Neuronal stem cell (in vitro differentiated cells): ENCODE measurements around the gene ZNF385C.

Experiments
- DNase-seq: peaks from one replicate; pipeline ENCODE4 v3.0.0-alpha.2; 2013; ENCODE audit warnings: low spot score
- H2AFZ ChIP-seq: one replicate; pipeline ENCODE4 v1.6.1; 2013; ENCODE audit warnings: mild to moderate bottlenecking, low read length, inconsistent platforms
- H2AK5ac ChIP-seq: 2 replicates; pipeline ENCODE4 v1.6.1; 2013; ENCODE audit warnings: low read depth, mild to moderate bottlenecking, inconsistent platforms, low read length, moderate library complexity, mixed read lengths
- H2BK120ac ChIP-seq: 2 replicates; pipeline ENCODE4 v1.6.1; 2013; ENCODE audit warnings: low read depth, mild to moderate bottlenecking, inconsistent platforms, low read length, moderate library complexity, mixed read lengths
- H2BK12ac ChIP-seq: one replicate; pipeline ENCODE4 v1.6.1; 2013; ENCODE audit warnings: low read length, inconsistent platforms
- H2BK15ac ChIP-seq: 2 replicates; pipeline ENCODE4 v1.6.1; 2013; ENCODE audit warnings: mild to moderate bottlenecking, low read length, inconsistent platforms, mixed read lengths
- H2BK5ac ChIP-seq: one replicate; pipeline ENCODE4 v1.6.1; 2013; ENCODE audit warnings: inconsistent platforms, mild to moderate bottlenecking, low read length, moderate library complexity
- H3K14ac ChIP-seq: one replicate; pipeline ENCODE4 v1.6.1; 2013; ENCODE audit warnings: low read length, inconsistent platforms
- H3K18ac ChIP-seq: 2 replicates; pipeline ENCODE4 v1.6.1; 2013; ENCODE audit warnings: low read length, inconsistent platforms
- H3K23ac ChIP-seq: 2 replicates; pipeline ENCODE4 v1.6.1; 2013; ENCODE audit warnings: low read depth, mild to moderate bottlenecking, mixed read lengths, low read length, inconsistent platforms; ENCODE audit not compliant: poor library complexity
- H3K27ac ChIP-seq: replicated peaks from 3 replicates; pipeline ENCODE4 v1.5.1; 2013; ENCODE audit warnings: low read length, inconsistent platforms
- H3K27me3 ChIP-seq, 3 experiments: 2 replicates each; pipeline ENCODE4 v1.6.1; 2013; ENCODE audit warnings: low read length in 3 of 3, mild to moderate bottlenecking in 2 of 3, inconsistent platforms in 1 of 3, low read depth in 1 of 3, mixed read lengths in 1 of 3, moderate library complexity in 1 of 3; ENCODE audit not compliant: control insufficient read depth in 3 of 3, insufficient read depth in 3 of 3
- H3K36me3 ChIP-seq, 2 donors: replicated peaks in 1 of 2; 2 replicates each; pipeline ENCODE4 v1.6.1; 2013; ENCODE audit warnings: low read length in 2 of 2; ENCODE audit not compliant: control insufficient read depth in 2 of 2, insufficient read depth in 2 of 2
- H3K4ac ChIP-seq: 2 replicates; pipeline ENCODE4 v1.6.1; 2013; ENCODE audit warnings: inconsistent platforms, mild to moderate bottlenecking, low read length, moderate library complexity
- H3K4me1 ChIP-seq, 2 donors: 1 replicate in 1 of 2; 2 replicates in 1 of 2; pipeline ENCODE4 v1.6.1; 2013; ENCODE audit warnings: low read length in 2 of 2, low read depth in 1 of 2; ENCODE audit not compliant: control insufficient read depth in 2 of 2, insufficient read depth in 1 of 2
- H3K4me2 ChIP-seq: one replicate; pipeline ENCODE4 v1.6.1; 2013; ENCODE audit warnings: mild to moderate bottlenecking, low read length, inconsistent platforms; ENCODE audit not compliant: insufficient read depth, poor library complexity, severe bottlenecking
- H3K4me3 ChIP-seq, 2 donors: 2 replicates each; pipeline ENCODE4 v1.5.1; 2013; ENCODE audit warnings: low read length in 2 of 2, mild to moderate bottlenecking in 2 of 2, inconsistent platforms in 1 of 2, moderate library complexity in 1 of 2
- H3K79me1 ChIP-seq: one replicate; pipeline ENCODE4 v1.6.1; 2013; ENCODE audit warnings: low read depth, mild to moderate bottlenecking, inconsistent platforms, low read length, moderate library complexity
- H3K9ac ChIP-seq: one replicate; pipeline ENCODE4 v1.6.1; 2013; ENCODE audit warnings: mild to moderate bottlenecking, low read depth, low read length, inconsistent platforms; ENCODE audit not compliant: poor library complexity
- H3K9me3 ChIP-seq, 2 donors: replicated peaks in 1 of 2; 2 replicates each; pipeline versions ENCODE3 to v1.6.1; 2013; ENCODE audit warnings: low read length in 2 of 2, mild to moderate bottlenecking in 2 of 2, inconsistent platforms in 1 of 2, low read depth in 1 of 2, mixed read lengths in 1 of 2, moderate library complexity in 1 of 2; ENCODE audit not compliant: control insufficient read depth in 2 of 2, insufficient read depth in 1 of 2
- H4K8ac ChIP-seq: one replicate; pipeline ENCODE4 v1.6.1; 2013; ENCODE audit warnings: low read depth, mild to moderate bottlenecking, inconsistent platforms, low read length, moderate library complexity
- H4K91ac ChIP-seq: one replicate; pipeline ENCODE4 v1.6.1; 2013; ENCODE audit warnings: low read length, low read depth, mild to moderate bottlenecking, inconsistent platforms; ENCODE audit not compliant: poor library complexity
- WGBS, 2 donors: extraction: QIAGEN DNeasy Blood & Tissue Kit; methylation state at CpG; one replicate each; pipeline ENCODE4 v1.1.7; 2013; ENCODE audit warnings: missing lambda C conversion rate in 2 of 2, mixed read lengths in 1 of 2; ENCODE audit not compliant: insufficient read length in 2 of 2, insufficient replicate concordance in 1 of 2; ENCODE audit errors: extremely low coverage in 2 of 2; 5-methylcytosine and 5-hydroxymethylcytosine counted together

The ZNF385C gene

DNA sequence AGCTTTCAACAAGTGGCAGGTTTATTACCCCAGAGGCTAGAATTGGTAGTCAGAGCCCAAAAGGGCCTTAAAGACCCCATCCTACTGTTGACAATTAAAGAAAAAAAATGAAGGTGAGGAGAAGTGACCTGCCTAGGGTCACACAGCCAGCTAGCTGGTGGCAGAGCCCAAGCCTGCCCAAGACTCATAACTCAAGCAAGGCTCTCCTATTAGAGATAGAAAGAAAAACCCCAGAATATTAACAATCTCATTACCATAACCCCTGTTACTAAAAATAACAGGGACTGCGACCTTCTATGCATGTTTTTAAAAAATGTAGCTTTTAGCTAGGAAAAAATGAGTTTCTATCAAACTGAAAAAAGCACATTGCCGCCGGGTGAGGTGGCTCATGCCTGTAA, 38.4 kb upstream of the ZNF385C start:
- Histone ChIP-seq H3K4me3 (no peak overlapping the region), H2BK12ac (no peak overlapping the region), H4K91ac (no peak overlapping the region), H2AK5ac (no peak overlapping the region), H2BK5ac (no peak overlapping the region), H3K23ac (no peak overlapping the region), H3K4me1 (peaks cover 0 to 4% of the 10 kb centered on the region in 2 donors), H3K14ac (no peak overlapping the region), H3K27ac (no peak overlapping the region), H3K9me3 (no peaks in the 10 kb centered on the region), H3K79me1 (peaks cover 2% of the 10 kb centered on the region), H3K27me3 (no peaks in the 10 kb centered on the region), H2BK120ac (no peak overlapping the region), H3K4ac (no peak overlapping the region), H3K36me3 (peaks cover 5 to 44% of the 10 kb centered on the region in 2 donors), H3K4me2 (no peak overlapping the region), H2AFZ (no peak overlapping the region), H2BK15ac (no peak overlapping the region), H3K18ac (no peak overlapping the region), H4K8ac (no peak overlapping the region), H3K9ac (no peak overlapping the region)
- no CpG with 5 or more reads among the region's 3 CpGs for WGBS, 2 donors
- DNase-seq: no peak

DNA sequence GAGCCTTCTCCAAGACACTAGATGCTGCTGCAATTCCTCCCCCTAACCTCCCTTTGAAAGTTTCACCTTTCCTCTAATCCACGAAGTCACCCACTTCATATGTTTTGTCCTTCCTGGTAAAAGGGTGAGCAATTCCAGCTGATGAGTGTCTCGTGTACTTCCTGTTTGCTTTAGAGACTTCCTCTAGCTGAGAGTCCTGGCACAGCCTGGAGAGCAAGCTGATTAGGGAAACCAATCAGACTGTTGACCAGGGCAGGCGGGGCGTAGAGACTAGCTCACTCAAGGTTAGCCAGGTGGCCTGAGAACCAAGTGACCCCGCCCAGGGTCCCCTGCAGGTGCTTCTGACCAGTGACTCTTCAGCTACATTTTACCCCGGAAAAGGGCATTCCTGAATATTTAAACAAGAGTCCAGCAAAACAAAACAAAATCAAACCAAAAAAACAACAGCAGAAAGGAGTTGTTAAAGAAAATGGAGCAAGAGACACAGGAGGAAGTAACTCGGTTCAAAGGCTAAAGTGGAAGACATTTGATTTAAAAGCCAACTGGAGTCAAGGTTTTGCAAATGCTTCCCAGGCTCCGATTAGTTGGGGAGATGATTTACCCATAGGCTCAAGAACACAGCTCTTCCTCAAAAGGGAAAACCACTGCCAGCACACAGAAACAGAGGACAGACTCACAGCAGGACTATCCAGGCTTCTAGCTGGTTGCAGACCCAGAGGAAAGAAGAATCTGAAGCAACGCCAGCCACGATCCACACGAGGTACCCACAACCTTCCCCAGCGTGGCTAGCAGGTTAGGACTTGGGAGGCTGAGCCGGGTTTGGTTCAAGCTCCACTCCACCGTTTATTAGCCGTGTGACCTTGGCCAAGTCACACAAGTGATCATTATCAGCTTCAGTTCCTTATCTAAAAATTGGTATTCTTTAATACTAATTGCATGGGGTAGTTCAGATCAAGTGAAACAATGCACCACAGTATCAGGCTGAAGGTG, 37.7 kb upstream of the ZNF385C start:
- Histone ChIP-seq H4K8ac (no peak overlapping the region), H3K23ac (no peak overlapping the region), H4K91ac (no peak overlapping the region), H2AK5ac (no peak overlapping the region), H2BK12ac (no peak overlapping the region), H2BK15ac (no peak overlapping the region), H3K4me1 (peaks cover 0 to 2% of the 10 kb centered on the region in 2 donors), H2BK5ac (no peak overlapping the region), H3K14ac (no peak overlapping the region), H3K18ac (no peak overlapping the region), H3K9me3 (no peaks in the 10 kb centered on the region), H2AFZ (no peak overlapping the region), H3K27me3 (no peaks in the 10 kb centered on the region), H2BK120ac (no peak overlapping the region), H3K4me3 (no peak overlapping the region), H3K27ac (no peak overlapping the region), H3K4me2 (no peak overlapping the region), H3K9ac (no peak overlapping the region), H3K36me3 (peaks cover 3 to 39% of the 10 kb centered on the region in 2 donors), H3K4ac (no peak overlapping the region), H3K79me1 (peaks cover 2% of the 10 kb centered on the region)
- no CpG with 5 or more reads among the region's 15 CpGs for WGBS, 2 donors
- DNase-seq: no peak

- H3K9ac ChIP-seq: no peak overlapping the region
- no peak overlapping the region for H3K23ac ChIP-seq
- no peak overlapping the region for H3K4me2 ChIP-seq
- H3K14ac ChIP-seq: no peak overlapping the region
- peaks cover 4 to 44% of the 10 kb centered on the region in 2 donors for H3K36me3 ChIP-seq
- no peak for DNase-seq
- no peak overlapping the region for H4K91ac ChIP-seq
- no peak overlapping the region for H2BK15ac ChIP-seq
- H3K27ac ChIP-seq: no peak overlapping the region
- no peak overlapping the region for H2AK5ac ChIP-seq
- H3K9me3 ChIP-seq: no peaks in the 10 kb centered on the region
- no peak overlapping the region for H2BK5ac ChIP-seq
- H2AFZ ChIP-seq: no peak overlapping the region
- peaks cover 2% of the 10 kb centered on the region for H3K79me1 ChIP-seq
- no peaks in the 10 kb centered on the region for H3K27me3 ChIP-seq
- peaks cover 0 to 2% of the 10 kb centered on the region in 2 donors for H3K4me1 ChIP-seq
- no peak overlapping the region for H3K4me3 ChIP-seq
- no peak overlapping the region for H2BK12ac ChIP-seq
- H3K4ac ChIP-seq: no peak overlapping the region
- no peak overlapping the region for H3K18ac ChIP-seq
- no peak overlapping the region for H2BK120ac ChIP-seq
- no CpG with 5 or more reads among the region's 6 CpGs for WGBS, 2 donors
- H4K8ac ChIP-seq: no peak overlapping the region
Measured at GRCh38 chr17:42135151-42135550, 36.9 kb upstream of the ZNF385C start.

GRCh38 chr17:42133461-42134041, 35.3 kb upstream of the ZNF385C start:
- no peak overlapping the region for H2BK5ac ChIP-seq
- H3K18ac ChIP-seq: no peak overlapping the region
- H3K23ac ChIP-seq: no peak overlapping the region
- H3K4me1 ChIP-seq: no peaks in the 10 kb centered on the region
- no peak overlapping the region for H2AFZ ChIP-seq
- no peak overlapping the region for H4K8ac ChIP-seq
- no peak overlapping the region for H3K4me3 ChIP-seq
- no peak overlapping the region for H3K4me2 ChIP-seq
- H3K79me1 ChIP-seq: no peaks in the 10 kb centered on the region
- H3K9ac ChIP-seq: no peak overlapping the region
- WGBS, 2 donors: no CpG with 5 or more reads among the region's 4 CpGs
- H2AK5ac ChIP-seq: no peak overlapping the region
- H3K4ac ChIP-seq: no peak overlapping the region
- H3K27ac ChIP-seq: no peak overlapping the region
- H4K91ac ChIP-seq: no peak overlapping the region
- H3K36me3 ChIP-seq: peaks cover 17 to 60% of the 10 kb centered on the region in 2 donors
- no peak overlapping the region for H2BK120ac ChIP-seq
- no peak overlapping the region for H3K14ac ChIP-seq
- no peak for DNase-seq
- H3K9me3 ChIP-seq: no peaks in the 10 kb centered on the region
- no peak overlapping the region for H2BK12ac ChIP-seq
- H2BK15ac ChIP-seq: no peak overlapping the region
- H3K27me3 ChIP-seq: no peaks in the 10 kb centered on the region
